Uterus (tissue), 2 donors: ENCODE data around the gene RAP1A.

Experiments used
- CTCF ChIP-seq, 4 experiments: fragments of 200-600 bp in 2 of 4; fragments of 450-650 bp in 2 of 4; sonication (generic) in 2 of 4; IDR thresholded peaks; one replicate each; pipeline ENCODE4 v1.5.1; 2016 to 2019; ENCODE audit warnings: antibody characterized with exemption in 4 of 4, mild to moderate bottlenecking in 2 of 4, moderate library complexity in 1 of 4
- POLR2A ChIP-seq, 2 donors: fragments of 450-650 bp; IDR thresholded peaks; one replicate each; pipeline ENCODE4 v1.6.1; 2016; ENCODE audit warnings: antibody characterized with exemption in 2 of 2, mild to moderate bottlenecking in 1 of 2, moderate library complexity in 1 of 2

GRCh38 chr1:111600886-111601386 lies 18.7 kb upstream of the RAP1A start:
- TF ChIP-seq POLR2A (IDR thresholded peaks at IDR 0.05) (no peak), CTCF (IDR thresholded peaks at IDR 0.05) (no peak)
